ENCODE measurements around the gene WFDC2.
"Not testable (repeated sequence)": the region's sequence is repeated elsewhere in the genome, so short reads cannot be mapped to it uniquely, and the experiment has no call there.

Gene WFDC2

DNA sequence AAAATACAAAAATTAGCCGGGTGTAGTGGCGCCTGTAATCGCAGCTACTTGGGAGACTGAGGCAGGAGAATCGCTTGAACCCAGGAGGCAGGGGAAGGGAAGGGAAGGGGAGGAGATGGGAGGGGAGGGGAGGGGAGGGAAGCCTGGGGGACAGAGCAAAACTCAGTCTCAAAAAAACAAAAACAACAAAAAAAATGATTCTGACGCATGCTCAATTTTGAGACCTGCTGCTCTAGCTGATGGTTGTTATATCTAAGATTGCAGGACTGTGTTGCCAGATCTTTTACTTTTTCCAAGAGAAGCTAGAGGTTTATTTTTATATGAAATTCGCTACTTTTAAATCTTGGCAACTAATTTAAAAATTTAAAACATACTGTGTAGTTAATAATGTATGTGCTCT lies 2.4 kb upstream of the WFDC2 start:
- Histone ChIP-seq H3K36me3 (ENCODE audit: control insufficient read depth, insufficient read depth, low read length) (no peaks in the 10 kb centered on the region), H3K27ac (ENCODE audit: insufficient read depth, low read length, poor library complexity, severe bottlenecking) (no peak overlapping the region), H3K4me1 (ENCODE audit: control insufficient read depth, insufficient read depth, low read length, poor library complexity, severe bottlenecking) (peaks cover 13% of the 10 kb centered on the region), H3K27me3 (replicated peaks; ENCODE audit: control insufficient read depth, insufficient read depth, low read length, poor library complexity, severe bottlenecking) (peaks cover 32% of the 10 kb centered on the region), H3K4me3 (ENCODE audit: insufficient read depth, low read depth, low read length, poor library complexity, severe bottlenecking) (no peak overlapping the region), H3K9me3 (ENCODE audit: control insufficient read depth, low read length) (no peaks in the 10 kb centered on the region)
- DNase-seq, result no peak

DNA sequence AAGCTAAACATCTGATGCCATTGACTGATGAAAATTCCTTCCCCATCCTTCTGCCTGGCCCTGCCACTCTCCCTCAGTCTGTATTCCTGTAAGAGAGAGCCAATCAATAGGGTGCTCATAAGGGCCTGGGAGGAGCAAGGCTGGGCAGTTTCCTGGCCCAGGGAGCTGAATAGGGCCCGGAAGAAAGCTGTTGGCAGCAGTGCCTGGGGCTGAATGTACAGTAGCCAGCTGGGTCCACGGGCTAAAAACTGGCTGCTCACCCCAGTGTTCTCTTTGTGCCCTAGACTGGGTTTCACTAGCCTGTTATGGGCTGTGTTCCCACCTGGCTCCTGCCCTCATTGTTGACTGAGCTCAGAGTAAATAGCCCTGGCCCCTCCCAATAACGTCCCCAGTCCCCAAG lies 1.7 kb upstream of the WFDC2 start:
- Histone ChIP-seq H3K27me3 (replicated peaks; ENCODE audit: control insufficient read depth, insufficient read depth, low read length, poor library complexity, severe bottlenecking) (peaks cover 32% of the 10 kb centered on the region), H3K4me1 (ENCODE audit: control insufficient read depth, insufficient read depth, low read length, poor library complexity, severe bottlenecking) (peaks cover 13% of the 10 kb centered on the region), H3K4me3 (ENCODE audit: insufficient read depth, low read depth, low read length, poor library complexity, severe bottlenecking) (no peak overlapping the region), H3K36me3 (ENCODE audit: control insufficient read depth, insufficient read depth, low read length) (no peaks in the 10 kb centered on the region), H3K9me3 (ENCODE audit: control insufficient read depth, low read length) (no peaks in the 10 kb centered on the region), H3K27ac (ENCODE audit: insufficient read depth, low read length, poor library complexity, severe bottlenecking) (no peak overlapping the region)
- no peak for DNase-seq

DNA sequence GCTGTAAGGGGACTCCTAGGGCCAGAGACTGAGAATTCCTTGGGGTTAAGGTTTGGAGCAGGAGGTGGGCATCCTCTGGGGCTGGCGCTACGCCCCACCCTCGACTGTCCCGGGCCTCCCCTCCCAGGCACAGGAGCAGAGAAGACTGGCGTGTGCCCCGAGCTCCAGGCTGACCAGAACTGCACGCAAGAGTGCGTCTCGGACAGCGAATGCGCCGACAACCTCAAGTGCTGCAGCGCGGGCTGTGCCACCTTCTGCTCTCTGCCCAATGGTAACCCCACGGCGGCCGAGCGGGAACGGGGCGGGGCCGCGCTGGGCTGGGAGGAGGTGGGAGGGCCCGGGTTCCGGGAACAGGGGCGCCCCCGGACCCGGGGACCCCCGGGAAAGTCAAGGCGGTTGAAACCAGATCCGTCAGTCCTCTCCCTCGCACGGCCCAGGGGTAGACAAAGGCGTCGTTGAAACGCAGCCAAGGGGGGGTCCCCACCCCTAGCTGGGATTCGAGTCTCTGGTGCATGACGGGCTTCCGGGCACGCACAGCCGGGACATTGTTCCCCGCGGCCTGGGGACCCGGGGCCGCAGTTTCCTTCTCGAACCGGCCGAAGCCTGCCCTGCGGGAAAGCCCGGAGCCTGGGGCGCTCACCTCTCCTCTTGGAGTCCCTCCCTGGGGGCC lies 844 bp downstream of the WFDC2 start:
- no peak for DNase-seq
- Histone ChIP-seq H3K4me3 (ENCODE audit: insufficient read depth, low read depth, low read length, poor library complexity, severe bottlenecking) (peak overlapping the region; percentile 46), H3K27me3 (replicated peaks; ENCODE audit: control insufficient read depth, insufficient read depth, low read length, poor library complexity, severe bottlenecking) (peaks cover 31% of the 10 kb centered on the region), H3K36me3 (ENCODE audit: control insufficient read depth, insufficient read depth, low read length) (no peaks in the 10 kb centered on the region), H3K9me3 (ENCODE audit: control insufficient read depth, low read length) (no peaks in the 10 kb centered on the region), H3K4me1 (ENCODE audit: control insufficient read depth, insufficient read depth, low read length, poor library complexity, severe bottlenecking) (peaks cover 13% of the 10 kb centered on the region), H3K27ac (ENCODE audit: insufficient read depth, low read length, poor library complexity, severe bottlenecking) (no peak overlapping the region)

DNA sequence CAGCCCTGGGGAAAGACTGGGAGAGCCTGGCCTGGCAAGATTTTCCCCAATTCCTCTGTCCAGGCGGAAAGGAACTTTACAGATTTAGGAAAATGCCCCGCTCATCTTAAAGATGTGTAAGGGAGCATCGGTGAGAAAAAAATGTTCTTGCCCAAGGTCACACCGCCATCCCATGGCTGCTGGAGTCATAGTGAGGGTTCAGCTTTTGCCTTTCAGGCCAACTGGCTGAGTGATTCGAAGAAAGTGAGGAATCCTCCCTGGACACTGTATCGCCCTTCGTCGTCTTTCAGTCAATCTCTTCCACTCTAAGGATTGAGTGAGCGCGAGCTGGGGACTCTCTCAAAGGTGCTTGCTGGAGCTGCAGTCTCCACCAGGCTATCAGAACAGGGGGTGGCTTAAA lies 1.4 kb downstream of the WFDC2 start:
- DNase-seq, result no peak
- Histone ChIP-seq H3K4me3 (ENCODE audit: insufficient read depth, low read depth, low read length, poor library complexity, severe bottlenecking) (peak overlapping the region; percentile 46), H3K27me3 (replicated peaks; ENCODE audit: control insufficient read depth, insufficient read depth, low read length, poor library complexity, severe bottlenecking) (peaks cover 30% of the 10 kb centered on the region), H3K4me1 (ENCODE audit: control insufficient read depth, insufficient read depth, low read length, poor library complexity, severe bottlenecking) (peaks cover 13% of the 10 kb centered on the region), H3K9me3 (ENCODE audit: control insufficient read depth, low read length) (no peaks in the 10 kb centered on the region), H3K27ac (ENCODE audit: insufficient read depth, low read length, poor library complexity, severe bottlenecking) (no peak overlapping the region), H3K36me3 (ENCODE audit: control insufficient read depth, insufficient read depth, low read length) (no peaks in the 10 kb centered on the region)

DNA sequence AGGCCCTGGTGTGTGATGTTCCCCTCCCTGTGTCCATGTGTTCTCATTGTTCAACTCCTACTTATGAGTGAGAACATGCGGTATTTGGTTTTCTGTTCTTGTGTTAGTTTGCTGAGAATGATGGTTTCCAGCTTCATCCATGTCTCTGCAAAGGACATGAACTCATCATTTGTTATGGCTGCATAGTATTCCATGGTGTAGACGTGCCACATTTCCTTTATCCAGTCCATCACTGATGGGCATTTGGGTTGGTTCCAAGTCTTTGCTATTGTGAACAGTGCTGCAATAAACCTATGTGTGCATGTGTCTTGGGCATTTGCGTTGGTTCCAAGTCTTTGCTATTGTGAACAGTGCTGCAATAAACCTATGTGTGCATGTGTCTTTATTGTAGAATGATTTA lies 2.7 kb downstream of the WFDC2 start:
- H3K36me3 ChIP-seq (ENCODE audit: control insufficient read depth, insufficient read depth, low read length); H3K9me3 ChIP-seq (ENCODE audit: control insufficient read depth, low read length); H3K27ac ChIP-seq (ENCODE audit: insufficient read depth, low read length, poor library complexity, severe bottlenecking); H3K4me3 ChIP-seq (ENCODE audit: insufficient read depth, low read depth, low read length, poor library complexity, severe bottlenecking); DNase-seq: not testable (repeated sequence)
- Histone ChIP-seq H3K4me1 (ENCODE audit: control insufficient read depth, insufficient read depth, low read length, poor library complexity, severe bottlenecking) (peaks cover 13% of the 10 kb centered on the region), H3K27me3 (replicated peaks; ENCODE audit: control insufficient read depth, insufficient read depth, low read length, poor library complexity, severe bottlenecking) (peaks cover 30% of the 10 kb centered on the region)

DNA sequence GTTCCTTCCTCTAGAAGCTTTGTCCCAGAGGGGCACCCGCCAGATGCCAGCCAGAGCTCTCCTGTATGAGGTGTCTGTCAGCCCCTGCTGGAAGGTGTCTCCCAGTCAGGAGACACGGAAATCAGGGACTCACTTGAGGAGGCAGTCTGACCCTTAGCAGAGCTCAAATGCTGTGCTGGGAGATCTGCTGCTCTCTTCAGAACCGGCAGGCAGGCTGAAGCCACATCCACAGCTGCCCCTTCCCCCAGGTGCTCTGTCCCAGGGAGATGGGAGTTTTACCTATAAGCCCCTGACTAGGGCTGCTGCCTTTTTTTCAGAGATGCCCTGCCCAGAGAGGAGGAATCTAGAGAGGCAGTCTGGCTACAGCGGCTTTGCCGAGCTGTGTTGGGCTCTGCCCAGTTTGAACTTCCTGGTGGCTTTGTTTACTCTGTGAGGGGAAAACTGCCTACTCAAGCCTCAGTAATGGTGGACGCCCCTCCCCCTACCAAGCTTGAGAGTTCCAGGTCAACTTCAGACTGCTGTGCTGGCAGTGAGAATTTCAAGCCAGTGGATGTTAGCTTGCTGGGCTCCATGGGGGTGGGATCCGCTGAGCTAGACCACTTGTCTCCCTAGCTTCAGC lies 8.1 kb downstream of the WFDC2 start:
- DNase-seq; H3K27ac ChIP-seq (ENCODE audit: insufficient read depth, low read length, poor library complexity, severe bottlenecking); H3K36me3 ChIP-seq (ENCODE audit: control insufficient read depth, insufficient read depth, low read length); H3K27me3 ChIP-seq (replicated peaks; ENCODE audit: control insufficient read depth, insufficient read depth, low read length, poor library complexity, severe bottlenecking); H3K4me1 ChIP-seq (ENCODE audit: control insufficient read depth, insufficient read depth, low read length, poor library complexity, severe bottlenecking); H3K4me3 ChIP-seq (ENCODE audit: insufficient read depth, low read depth, low read length, poor library complexity, severe bottlenecking); H3K9me3 ChIP-seq (ENCODE audit: control insufficient read depth, low read length): not testable (repeated sequence)

DNA sequence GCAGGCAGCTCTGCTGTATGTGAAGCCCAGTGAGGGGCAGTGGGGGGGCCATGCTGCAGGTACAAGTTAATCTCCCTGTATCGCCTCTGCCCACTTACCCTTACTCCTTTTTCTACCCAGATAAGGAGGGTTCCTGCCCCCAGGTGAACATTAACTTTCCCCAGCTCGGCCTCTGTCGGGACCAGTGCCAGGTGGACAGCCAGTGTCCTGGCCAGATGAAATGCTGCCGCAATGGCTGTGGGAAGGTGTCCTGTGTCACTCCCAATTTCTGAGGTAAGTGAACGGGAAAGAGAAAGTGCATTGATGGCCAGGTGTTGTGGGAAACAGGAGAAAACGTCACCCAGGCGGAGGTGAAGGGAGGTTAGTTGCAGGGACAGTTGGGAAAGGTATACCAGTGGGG lies 10.3 kb downstream of the WFDC2 start:
- Histone ChIP-seq H3K4me1 (ENCODE audit: control insufficient read depth, insufficient read depth, low read length, poor library complexity, severe bottlenecking) (no peaks in the 10 kb centered on the region), H3K27ac (ENCODE audit: insufficient read depth, low read length, poor library complexity, severe bottlenecking) (no peak overlapping the region), H3K9me3 (ENCODE audit: control insufficient read depth, low read length) (no peaks in the 10 kb centered on the region), H3K36me3 (ENCODE audit: control insufficient read depth, insufficient read depth, low read length) (no peaks in the 10 kb centered on the region), H3K4me3 (ENCODE audit: insufficient read depth, low read depth, low read length, poor library complexity, severe bottlenecking) (no peak overlapping the region), H3K27me3 (replicated peaks; ENCODE audit: control insufficient read depth, insufficient read depth, low read length, poor library complexity, severe bottlenecking) (peaks cover 10% of the 10 kb centered on the region)
- no peak for DNase-seq

DNA sequence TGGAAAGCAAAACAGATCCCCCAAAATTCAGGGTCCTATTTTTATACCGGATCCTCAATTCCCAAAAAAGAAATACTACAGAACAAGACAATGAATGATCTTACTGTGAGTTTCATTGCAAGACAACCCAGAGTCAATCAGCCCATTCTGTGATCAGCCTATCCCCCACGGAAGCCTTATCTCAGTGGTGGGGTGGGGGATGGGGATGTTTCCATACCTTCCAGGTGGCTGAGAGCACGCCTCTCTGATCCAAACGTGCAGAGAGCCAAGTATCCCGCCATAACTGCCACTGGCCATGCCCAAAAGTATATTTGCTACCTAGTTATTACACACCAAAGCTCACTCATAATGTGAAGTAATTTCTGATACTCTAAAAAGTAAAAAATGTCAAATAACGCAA lies 15.1 kb downstream of the WFDC2 start:
- H3K4me1 ChIP-seq (ENCODE audit: control insufficient read depth, insufficient read depth, low read length, poor library complexity, severe bottlenecking), result no peaks in the 10 kb centered on the region
- DNase-seq, result no peak

DNA sequence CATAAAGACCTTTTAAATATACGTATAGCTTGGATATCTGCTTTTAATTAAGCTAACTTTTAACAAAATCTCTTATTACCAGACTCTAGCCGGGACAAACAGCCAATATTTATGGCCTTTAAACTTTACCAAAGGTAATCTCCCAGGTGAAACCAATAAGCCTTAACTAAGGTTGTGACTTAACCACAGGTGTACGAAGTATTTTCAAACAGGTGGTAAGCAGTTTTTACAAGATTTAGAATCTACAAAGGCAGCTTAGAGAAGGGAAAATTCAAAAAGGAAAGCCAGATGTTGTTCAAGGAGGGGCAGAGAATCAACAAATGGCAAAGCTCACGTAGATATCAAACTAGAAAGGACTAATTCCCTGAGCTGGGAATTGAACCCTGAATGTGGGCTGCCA lies 15.8 kb downstream of the WFDC2 start:
- no peak for DNase-seq
- H3K27me3 ChIP-seq (replicated peaks; ENCODE audit: control insufficient read depth, insufficient read depth, low read length, poor library complexity, severe bottlenecking), result peaks cover 6% of the 10 kb centered on the region
- H3K4me1 ChIP-seq (ENCODE audit: control insufficient read depth, insufficient read depth, low read length, poor library complexity, severe bottlenecking), result no peaks in the 10 kb centered on the region

More for the DNA sequence above, 15.1 kb downstream of the WFDC2 start:
- Histone ChIP-seq H3K9me3 (ENCODE audit: control insufficient read depth, low read length) (no peaks in the 10 kb centered on the region), H3K27ac (ENCODE audit: insufficient read depth, low read length, poor library complexity, severe bottlenecking) (no peak overlapping the region), H3K4me3 (ENCODE audit: insufficient read depth, low read depth, low read length, poor library complexity, severe bottlenecking) (no peak overlapping the region), H3K27me3 (replicated peaks; ENCODE audit: control insufficient read depth, insufficient read depth, low read length, poor library complexity, severe bottlenecking) (peaks cover 10% of the 10 kb centered on the region), H3K36me3 (ENCODE audit: control insufficient read depth, insufficient read depth, low read length) (no peaks in the 10 kb centered on the region)

DNA sequence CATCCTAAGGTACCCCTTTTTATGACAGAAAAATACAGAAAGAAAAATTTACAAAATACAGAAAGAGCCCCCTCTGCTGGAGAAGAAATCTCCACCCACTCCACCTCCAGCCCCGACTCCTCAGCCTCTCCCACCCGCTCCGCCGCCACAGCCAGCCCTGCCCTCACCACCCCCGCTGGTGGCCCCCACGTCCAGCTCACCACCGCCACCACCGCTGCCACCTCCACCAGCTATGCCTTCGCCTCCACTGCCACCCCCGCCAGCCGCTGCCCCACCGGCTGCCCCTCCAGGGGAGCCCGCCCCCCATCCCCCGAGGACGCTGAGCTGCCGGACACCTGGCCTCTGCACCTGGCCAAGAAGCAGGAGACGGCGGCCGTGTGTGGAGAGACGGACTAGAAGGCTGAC lies 17.7 kb downstream of the WFDC2 start:
- Histone ChIP-seq H3K27me3 (replicated peaks; ENCODE audit: control insufficient read depth, insufficient read depth, low read length, poor library complexity, severe bottlenecking) (peaks cover 6% of the 10 kb centered on the region), H3K9me3 (ENCODE audit: control insufficient read depth, low read length) (no peaks in the 10 kb centered on the region), H3K4me3 (ENCODE audit: insufficient read depth, low read depth, low read length, poor library complexity, severe bottlenecking) (no peak overlapping the region), H3K27ac (ENCODE audit: insufficient read depth, low read length, poor library complexity, severe bottlenecking) (no peak overlapping the region), H3K4me1 (ENCODE audit: control insufficient read depth, insufficient read depth, low read length, poor library complexity, severe bottlenecking) (no peaks in the 10 kb centered on the region), H3K36me3 (ENCODE audit: control insufficient read depth, insufficient read depth, low read length) (no peaks in the 10 kb centered on the region)
- no peak for DNase-seq

More for the DNA sequence above, 15.8 kb downstream of the WFDC2 start:
- H3K27ac ChIP-seq (ENCODE audit: insufficient read depth, low read length, poor library complexity, severe bottlenecking), result no peak overlapping the region
- no peaks in the 10 kb centered on the region for H3K9me3 ChIP-seq (ENCODE audit: control insufficient read depth, low read length)
- no peaks in the 10 kb centered on the region for H3K36me3 ChIP-seq (ENCODE audit: control insufficient read depth, insufficient read depth, low read length)
- no peak overlapping the region for H3K4me3 ChIP-seq (ENCODE audit: insufficient read depth, low read depth, low read length, poor library complexity, severe bottlenecking)
